KOPT-K1 (cell line): ENCODE results near the gene FRG2C.
"Not testable (repeated sequence)": the region's sequence is repeated elsewhere in the genome, so short reads cannot be mapped to it uniquely, and the experiment has no call there.

ENCODE experiments used
- H3K27ac ChIP-seq: fragments of 200-600 bp; sonication (generic); 2 replicates; pipeline ENCODE4 v1.5.1; 2016; ENCODE audit warnings: antibody characterized with exemption, mild to moderate bottlenecking, low read depth, low read length; ENCODE audit not compliant: poor library complexity, severe bottlenecking
- H3K36me3 ChIP-seq: fragments of 200-600 bp; sonication (generic); 2 replicates; pipeline ENCODE4 v1.5.1; 2017; ENCODE audit warnings: antibody characterized with exemption, mild to moderate bottlenecking, low read length, moderate library complexity; ENCODE audit not compliant: insufficient read depth
- H3K9me3 ChIP-seq: fragments of 200-600 bp; sonication (generic); 2 replicates; pipeline ENCODE4 v1.5.1; 2017; ENCODE audit warnings: antibody characterized with exemption, low read length, mild to moderate bottlenecking; ENCODE audit not compliant: insufficient read depth, poor library complexity, severe bottlenecking

FRG2C gene

DNA sequence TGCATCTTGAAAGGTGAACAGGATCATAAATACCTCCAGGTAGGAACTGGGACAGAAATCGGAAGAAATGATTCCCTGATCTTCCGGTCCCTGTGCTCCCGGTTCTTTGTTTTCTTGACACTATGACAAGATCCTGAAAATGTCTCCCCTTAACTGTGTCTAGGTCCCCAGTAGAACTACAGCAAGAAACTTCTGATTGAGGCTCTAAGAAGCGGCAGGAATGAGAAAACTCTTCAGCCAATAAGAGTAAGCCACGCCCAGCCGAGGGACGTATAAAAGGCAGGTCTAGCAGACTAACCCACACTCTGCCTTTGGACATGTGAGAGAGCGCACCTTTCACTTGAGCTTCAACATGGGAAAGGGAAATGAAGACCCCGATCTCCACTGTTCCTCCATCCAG, at the start of gene FRG2C:
Gene FRG2C, plus strand, starts transcription at position 301 of the 400 bp plus-strand sequence. Its CDS starts 52 bp downstream, at position 353.
- H3K9me3 ChIP-seq, result peaks cover 14% of the 10 kb centered on the region
- H3K36me3 ChIP-seq, H3K27ac ChIP-seq: not testable (repeated sequence)

GRCh38 chr3:75618666-75619305, 45.3 kb upstream of the FRG2C start:
- H3K27ac ChIP-seq, H3K9me3 ChIP-seq, H3K36me3 ChIP-seq: not testable (repeated sequence)

DNA sequence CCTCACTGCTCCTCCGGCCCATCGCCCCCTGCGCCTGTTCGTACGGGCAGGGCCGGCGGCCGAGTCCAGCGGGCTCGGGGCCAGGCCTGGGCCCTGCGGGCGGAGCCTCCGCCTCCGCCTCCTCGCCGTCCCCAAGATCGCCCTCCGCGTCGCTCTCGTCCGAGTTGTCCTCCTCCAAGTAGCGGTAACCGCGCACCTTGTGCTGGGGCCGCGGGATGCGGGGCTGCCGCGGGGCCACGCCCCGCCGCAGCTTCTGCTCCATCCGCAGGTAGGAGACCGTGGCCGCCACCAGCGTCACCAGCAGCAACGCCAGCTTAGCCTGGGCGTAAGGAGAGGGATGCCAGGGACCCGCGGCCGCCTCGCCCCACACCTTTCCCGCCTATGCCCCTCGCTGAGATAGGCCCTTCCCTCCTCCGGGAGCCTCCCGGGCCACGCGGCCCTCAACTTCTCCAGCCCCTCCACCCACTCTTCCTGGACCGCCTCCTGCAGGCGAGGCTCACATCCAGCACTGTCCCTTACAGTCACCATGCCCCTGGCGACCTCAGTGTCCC, 44.6 kb upstream of the FRG2C start:
- H3K36me3 ChIP-seq, H3K9me3 ChIP-seq, H3K27ac ChIP-seq: not testable (repeated sequence)

- not testable (repeated sequence) for H3K27ac ChIP-seq, H3K9me3 ChIP-seq, H3K36me3 ChIP-seq
Observed at GRCh38 chr3:75621772-75622171, 42.4 kb upstream of the FRG2C start.

DNA sequence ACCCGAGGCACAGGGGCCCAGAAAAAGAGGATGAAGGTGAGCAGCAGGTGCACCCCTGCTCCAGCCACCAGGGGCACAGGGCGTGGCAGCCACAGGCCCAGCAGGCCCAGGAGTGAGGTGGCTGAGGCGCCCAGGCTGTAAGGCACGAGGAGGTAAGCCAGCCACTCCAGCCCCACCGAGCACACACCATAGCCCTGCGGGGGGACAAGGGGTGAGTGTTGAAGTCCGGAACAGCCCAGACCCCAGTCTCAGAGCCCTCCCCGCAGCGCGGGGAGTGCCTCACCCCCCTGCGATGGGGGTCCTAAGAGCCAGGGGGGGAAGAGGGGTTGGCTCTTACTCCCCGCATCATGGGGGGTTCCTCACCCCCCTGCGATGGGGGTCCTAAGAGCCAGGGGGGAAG, 40.5 kb upstream of the FRG2C start:
- H3K36me3 ChIP-seq, H3K9me3 ChIP-seq, H3K27ac ChIP-seq: not testable (repeated sequence)

DNA sequence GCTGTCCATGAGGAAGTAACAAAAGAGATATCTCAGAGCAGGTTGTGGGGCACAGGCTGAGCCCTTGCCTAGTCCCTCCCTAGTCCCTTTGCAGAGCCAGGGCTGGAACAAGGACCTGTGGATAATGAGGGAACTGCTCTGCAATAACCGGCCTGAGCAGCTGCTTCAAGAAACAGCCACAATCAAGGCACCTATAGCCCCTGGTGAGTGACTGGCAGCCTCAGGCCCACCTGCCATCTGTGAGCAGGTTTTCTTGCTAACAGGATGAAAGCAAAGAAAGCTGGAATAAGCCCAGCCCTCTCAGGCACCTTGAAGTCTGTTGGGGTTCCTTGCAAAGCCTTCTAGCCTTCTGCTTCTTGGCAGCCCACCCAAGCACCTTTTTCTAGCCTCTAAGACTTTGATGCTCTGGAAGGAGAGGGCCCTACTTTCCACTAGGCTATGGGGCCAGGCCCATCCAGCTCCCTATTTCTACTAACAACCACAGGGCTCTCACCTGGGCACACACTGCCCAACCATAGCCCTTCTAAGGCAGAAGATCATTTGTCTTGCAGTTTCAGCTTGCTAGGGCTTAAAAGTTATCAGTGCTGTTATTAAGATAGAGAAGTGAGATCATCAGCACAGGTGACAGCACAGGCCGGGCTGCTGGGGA, 33.1 kb upstream of the FRG2C start:
- not testable (repeated sequence) for H3K9me3 ChIP-seq, H3K36me3 ChIP-seq, H3K27ac ChIP-seq

GRCh38 chr3:75631541-75631940, 32.6 kb upstream of the FRG2C start:
- Histone ChIP-seq H3K36me3 (no peaks in the 10 kb centered on the region), H3K27ac (no peak overlapping the region), H3K9me3 (no peaks in the 10 kb centered on the region)

DNA sequence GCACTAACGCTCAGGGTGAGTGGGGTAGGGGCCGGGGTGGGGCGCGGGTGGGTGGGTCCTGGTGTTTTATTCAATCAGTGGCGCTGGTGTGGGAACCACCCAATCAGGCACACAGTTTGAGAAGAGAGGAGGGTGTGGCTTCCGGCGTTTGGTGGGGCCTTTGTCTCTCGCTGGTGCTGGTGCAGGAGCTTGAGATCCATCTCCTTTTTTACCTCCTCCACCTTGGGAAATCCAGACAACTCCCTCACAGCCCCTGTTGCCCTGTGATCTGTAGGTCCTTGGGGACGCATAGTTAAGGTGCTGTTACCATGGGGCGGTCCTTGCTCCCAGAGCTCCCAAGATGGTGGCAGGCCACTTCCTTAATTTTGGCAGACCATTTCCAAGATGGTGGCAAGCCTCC, 25.2 kb upstream of the FRG2C start:
- not testable (repeated sequence) for H3K27ac ChIP-seq, H3K36me3 ChIP-seq, H3K9me3 ChIP-seq

GRCh38 chr3:75641107-75641517, 23.0 kb upstream of the FRG2C start:
- not testable (repeated sequence) for H3K36me3 ChIP-seq, H3K27ac ChIP-seq, H3K9me3 ChIP-seq

DNA sequence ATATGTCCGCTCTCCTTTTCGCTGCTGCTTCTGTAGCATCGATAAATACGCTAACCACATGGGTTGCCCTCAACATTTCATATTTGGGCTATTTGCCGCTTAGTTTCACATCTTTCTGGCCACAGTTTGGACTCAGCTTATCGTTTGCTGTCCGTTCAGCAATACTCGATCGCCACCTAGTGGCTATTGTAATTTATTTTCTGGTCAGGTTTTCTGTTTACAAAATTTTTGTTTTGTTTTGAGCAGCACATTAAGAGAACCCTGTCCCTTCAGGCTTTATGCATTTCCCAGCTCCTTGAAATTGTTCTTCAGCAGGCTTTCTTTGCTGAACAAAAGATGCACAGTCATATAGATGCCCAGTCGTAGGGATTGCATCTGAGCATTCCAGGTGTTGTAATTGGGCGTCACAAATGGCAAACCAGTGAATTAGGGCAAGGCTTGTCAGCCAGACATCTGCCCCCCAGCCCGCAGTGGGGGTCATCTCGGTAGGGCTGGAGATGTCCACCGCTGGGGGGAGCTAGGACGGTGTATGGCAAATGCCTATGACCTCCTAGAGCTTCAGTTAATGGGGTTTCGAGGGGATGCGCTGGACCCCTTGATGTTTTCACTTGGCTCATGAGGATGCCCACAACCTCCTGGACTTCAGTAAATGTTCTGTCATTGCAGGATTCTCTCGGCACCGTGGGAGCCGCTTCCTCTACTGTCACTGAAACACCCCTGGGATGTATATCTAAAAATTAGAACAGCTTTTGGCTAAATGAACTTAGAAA, 20.9 kb upstream of the FRG2C start:
- not testable (repeated sequence) for H3K36me3 ChIP-seq

DNA sequence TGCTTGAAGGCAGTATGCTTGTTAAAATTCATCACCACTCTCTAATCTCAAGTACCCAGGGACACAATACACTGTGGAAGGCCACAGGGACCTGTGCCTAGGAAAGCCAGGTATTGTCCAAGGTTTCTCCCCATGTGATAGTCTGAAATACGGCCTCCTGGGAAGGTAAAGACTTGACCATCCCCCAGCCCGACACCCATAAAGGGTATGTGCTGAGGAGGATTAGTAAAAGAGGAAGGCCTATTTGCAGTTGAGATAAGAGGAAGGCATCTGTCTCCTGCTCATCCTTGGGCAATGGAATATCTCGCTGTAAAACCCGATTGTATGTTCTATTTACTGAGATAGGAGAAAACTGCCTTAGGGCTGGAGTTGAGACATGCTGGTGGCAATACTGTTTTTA, 18.6 kb upstream of the FRG2C start:
- H3K36me3 ChIP-seq, H3K27ac ChIP-seq, H3K9me3 ChIP-seq: not testable (repeated sequence)

More for the DNA sequence above, 20.9 kb upstream of the FRG2C start:
- H3K9me3 ChIP-seq, H3K27ac ChIP-seq: not testable (repeated sequence)

GRCh38 chr3:75650191-75650590, 13.9 kb upstream of the FRG2C start:
- no peak overlapping the region for H3K27ac ChIP-seq

GRCh38 chr3:75655101-75655904, 8.8 kb upstream of the FRG2C start:
- not testable (repeated sequence) for H3K36me3 ChIP-seq, H3K9me3 ChIP-seq, H3K27ac ChIP-seq

More at GRCh38 chr3:75650191-75650590, 13.9 kb upstream of the FRG2C start:
- no peaks in the 10 kb centered on the region for H3K9me3 ChIP-seq
- H3K36me3 ChIP-seq, result no peaks in the 10 kb centered on the region

DNA sequence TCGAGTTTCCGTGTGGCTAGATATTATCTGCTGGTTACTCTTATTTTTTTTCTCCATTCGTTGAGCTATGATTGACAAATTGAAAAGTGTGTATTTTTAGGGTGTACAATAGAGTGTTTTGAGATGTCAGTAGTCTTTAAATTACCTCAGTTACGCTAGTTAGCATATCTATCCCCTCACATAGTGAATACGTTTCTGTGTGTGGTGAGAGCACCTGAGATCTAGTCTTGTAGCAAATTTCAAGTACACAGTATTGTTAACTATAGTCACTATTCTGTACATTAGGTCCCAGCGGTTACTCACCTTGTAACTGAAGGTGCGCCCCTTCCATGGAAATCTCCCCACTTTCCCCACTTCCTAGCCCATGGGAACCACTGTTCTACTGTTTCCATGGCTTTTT, 8.2 kb upstream of the FRG2C start:
- H3K9me3 ChIP-seq, H3K36me3 ChIP-seq, H3K27ac ChIP-seq: not testable (repeated sequence)
